OCI-LY1 (cell line): ENCODE data around the gene RARG.

Source experiments
- H2AFZ ChIP-seq: fragments of 200-600 bp; sonication (generic), shearing (Covaris generic); 2 replicates; pipeline ENCODE4 v1.6.0; 2014; ENCODE audit warnings: antibody characterized with exemption, mild to moderate bottlenecking, low read length
- H3F3A ChIP-seq: fragments of 200-600 bp; sonication (generic), shearing (Covaris generic); 2 replicates; pipeline ENCODE4 v1.6.0; 2014; ENCODE audit warnings: mild to moderate bottlenecking, antibody characterized with exemption, low read length, moderate library complexity; ENCODE audit not compliant: insufficient read depth
- H3K27ac ChIP-seq: fragments of 200-600 bp; sonication (generic); 2 replicates; pipeline ENCODE4 v1.5.1; 2014; ENCODE audit warnings: low read length, mixed run types, mild to moderate bottlenecking, low read depth; ENCODE audit not compliant: poor library complexity, severe bottlenecking
- H3K27me3 ChIP-seq: fragments of 200-600 bp; sonication (generic); 2 replicates; pipeline ENCODE4 v1.6.0; 2014; ENCODE audit warnings: antibody characterized with exemption, mild to moderate bottlenecking, low read length, moderate library complexity; ENCODE audit not compliant: insufficient read depth
- H3K36me3 ChIP-seq: fragments of 200-600 bp; sonication (generic); 2 replicates; pipeline ENCODE4 v1.6.1; 2014; ENCODE audit warnings: mild to moderate bottlenecking, antibody characterized with exemption, low read length, moderate library complexity, mixed read lengths; ENCODE audit not compliant: insufficient read depth
- H3K4me1 ChIP-seq: fragments of 200-600 bp; sonication (generic); 2 replicates; pipeline ENCODE4 v1.5.1; 2014; ENCODE audit warnings: mild to moderate bottlenecking, low read length, moderate library complexity; ENCODE audit not compliant: insufficient read depth, severe bottlenecking
- H3K4me2 ChIP-seq: fragments of 200-600 bp; sonication (generic), shearing (Covaris generic); 2 replicates; pipeline ENCODE4 v1.6.1; 2014; ENCODE audit warnings: low read length
- H3K4me3 ChIP-seq: fragments of 200-600 bp; sonication (generic); 2 replicates; pipeline ENCODE4 v1.5.1; 2014; ENCODE audit warnings: low read length, low read depth, mild to moderate bottlenecking, mixed read lengths; ENCODE audit not compliant: poor library complexity, severe bottlenecking
- H3K79me2 ChIP-seq: fragments of 200-600 bp; shearing (Covaris generic); 2 replicates; pipeline ENCODE4 v1.6.1; 2016; ENCODE audit warnings: mixed run types, low read length, mixed read lengths; ENCODE audit not compliant: insufficient read depth
- H3K9ac ChIP-seq: fragments of 200-600 bp; sonication (generic), shearing (Covaris generic); 2 replicates; pipeline ENCODE4 v1.6.1; 2014; ENCODE audit warnings: mild to moderate bottlenecking, low read length, mixed read lengths
- H3K9me2 ChIP-seq: fragments of 200-600 bp; sonication (generic), shearing (Covaris generic); 2 replicates; pipeline ENCODE4 v1.6.1; 2014; ENCODE audit warnings: low read depth, mild to moderate bottlenecking, low read length, mixed read lengths
- H3K9me3 ChIP-seq: fragments of 200-600 bp; shearing (Covaris generic); 2 replicates; pipeline ENCODE4 v1.6.1; 2014; ENCODE audit warnings: low read length, mixed read lengths
- H4K20me1 ChIP-seq: fragments of 200-600 bp; sonication (generic), shearing (Covaris generic); 2 replicates; pipeline ENCODE4 v1.6.0; 2016; ENCODE audit warnings: mild to moderate bottlenecking, low read length; ENCODE audit not compliant: insufficient read depth
- CTCF ChIP-seq: fragments of 200-600 bp; sonication (generic), shearing (Covaris generic); IDR thresholded peaks from 2 replicates; pipeline ENCODE4 v1.5.1; 2017; ENCODE audit warnings: mild to moderate bottlenecking, antibody characterized with exemption, low read length, moderate library complexity, mixed read lengths
- EZH2 ChIP-seq: fragments of 200-600 bp; sonication (generic), shearing (Covaris generic); IDR thresholded peaks from 2 replicates; pipeline ENCODE4 v1.8.0; 2017; ENCODE audit warnings: borderline replicate concordance, mixed run types, mild to moderate bottlenecking, antibody characterized with exemption, low read length, moderate library complexity, mixed read lengths

Gene RARG

GRCh38 chr12:53231671-53231920 lies 413 bp downstream of the RARG start:
- no peaks in the 10 kb centered on the region for H3K79me2 ChIP-seq
- peak overlapping the region; percentile 68 for H3K4me2 ChIP-seq
- H3K27ac ChIP-seq = no peak overlapping the region
- H3K4me3 ChIP-seq = peak overlapping the region; percentile 46
- no peaks in the 10 kb centered on the region for H3K36me3 ChIP-seq
- H3K9me2 ChIP-seq = no peaks in the 10 kb centered on the region
- no peaks in the 10 kb centered on the region for H4K20me1 ChIP-seq
- no peaks in the 10 kb centered on the region for H3K9me3 ChIP-seq
- peaks cover 3% of the 10 kb centered on the region; the same call in 1 of the 2 replicates for H3K27me3 ChIP-seq
- TF ChIP-seq EZH2 = no peak
- no peak for TF ChIP-seq CTCF
- H3F3A ChIP-seq = no peaks in the 10 kb centered on the region
- peaks cover 6% of the 10 kb centered on the region for H3K4me1 ChIP-seq
- no peak overlapping the region for H2AFZ ChIP-seq
- H3K9ac ChIP-seq = peak overlapping the region; percentile 14; the same call in 1 of the 2 replicates

- Histone ChIP-seq H3K4me2 (no peak overlapping the region), H3K4me3 (no peak overlapping the region), H3K36me3 (no peaks in the 10 kb centered on the region), H3F3A (no peaks in the 10 kb centered on the region), H3K79me2 (no peaks in the 10 kb centered on the region), H3K9me2 (no peaks in the 10 kb centered on the region), H3K27ac (no peak overlapping the region), H3K9ac (no peak overlapping the region), H3K4me1 (peaks cover 6% of the 10 kb centered on the region), H2AFZ (no peak overlapping the region), H3K27me3 (peaks cover 3% of the 10 kb centered on the region; the same call in 1 of the 2 replicates), H3K9me3 (no peaks in the 10 kb centered on the region), H4K20me1 (no peaks in the 10 kb centered on the region)
- TF ChIP-seq EZH2 = no peak
- no peak for TF ChIP-seq CTCF
Observed at GRCh38 chr12:53230108-53230845, 1.7 kb downstream of the RARG start.

- H3K9me3 ChIP-seq = no peaks in the 10 kb centered on the region
- no peak for TF ChIP-seq CTCF
- no peak for TF ChIP-seq EZH2
- H3K9ac ChIP-seq = no peak overlapping the region
- H4K20me1 ChIP-seq = no peaks in the 10 kb centered on the region
- H3K79me2 ChIP-seq = no peaks in the 10 kb centered on the region
- H3K27me3 ChIP-seq = peaks cover 3% of the 10 kb centered on the region; the same call in 1 of the 2 replicates
- H3K4me1 ChIP-seq = peaks cover 6% of the 10 kb centered on the region
- no peaks in the 10 kb centered on the region for H3K9me2 ChIP-seq
- no peak overlapping the region for H3K27ac ChIP-seq
- H3K4me3 ChIP-seq = no peak overlapping the region
- H2AFZ ChIP-seq = no peak overlapping the region
- H3K4me2 ChIP-seq = no peak overlapping the region
- no peaks in the 10 kb centered on the region for H3F3A ChIP-seq
- no peaks in the 10 kb centered on the region for H3K36me3 ChIP-seq
Observed at GRCh38 chr12:53229454-53229853, 2.6 kb downstream of the RARG start.
